ENCODE data around the gene LGI2. TPM values are rescaled to one million over a fixed set of nuclear protein-coding genes. Genes with fewer than 3 reads are reported as not detected.

The LGI2 gene
- total RNA-seq, 1 donor from 2014 or later: 20.5 TPM

GRCh38 chr4:24970635-24971034 lies 60.1 kb downstream of the LGI2 start:
- peaks cover 11% of the 10 kb centered on the region for H3K36me3 Mint-ChIP-seq (ENCODE audit: unreplicated experiment)
- no peak overlapping the region for H3K27ac Mint-ChIP-seq (ENCODE audit: unreplicated experiment)
- H3K27me3 Mint-ChIP-seq (ENCODE audit: unreplicated experiment): no peaks in the 10 kb centered on the region
- DNase-seq: no peak
- no peak for TF ChIP-seq CTCF (IDR thresholded peaks at IDR 0.05; ENCODE audit: partially characterized antibody, unreplicated experiment)
- peaks cover 6% of the 10 kb centered on the region for H3K9me3 Mint-ChIP-seq (ENCODE audit: unreplicated experiment)
- no peak overlapping the region for H3K4me3 Mint-ChIP-seq (ENCODE audit: unreplicated experiment)
- peaks cover 2% of the 10 kb centered on the region for H3K4me1 Mint-ChIP-seq (ENCODE audit: low read depth, unreplicated experiment)

DNA sequence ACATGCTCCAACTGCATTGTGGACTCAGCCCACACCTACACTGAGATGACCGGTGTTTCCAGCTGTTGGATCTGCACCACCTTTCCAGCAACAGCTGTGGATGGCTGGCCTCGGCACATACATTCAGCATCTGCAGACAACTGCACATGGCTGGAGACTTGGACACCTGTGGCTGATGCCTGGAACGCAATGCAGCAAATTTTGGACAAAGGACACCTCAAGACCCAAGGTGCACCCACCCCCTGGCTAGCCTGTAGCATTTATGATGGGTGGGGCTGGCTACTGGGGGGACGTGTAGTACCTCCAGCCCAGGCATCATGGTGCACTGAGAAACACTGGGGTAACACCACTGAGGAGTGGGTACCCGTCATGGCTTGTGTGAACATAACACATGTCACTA lies 60.6 kb downstream of the LGI2 start:
- no peaks in the 10 kb centered on the region for H3K27me3 Mint-ChIP-seq (ENCODE audit: unreplicated experiment)
- peaks cover 8% of the 10 kb centered on the region for H3K9me3 Mint-ChIP-seq (ENCODE audit: unreplicated experiment)
- TF ChIP-seq CTCF (IDR thresholded peaks at IDR 0.05; ENCODE audit: partially characterized antibody, unreplicated experiment): no peak
- no peak for DNase-seq
- H3K27ac Mint-ChIP-seq (ENCODE audit: unreplicated experiment): no peak overlapping the region
- H3K4me3 Mint-ChIP-seq (ENCODE audit: unreplicated experiment): no peak overlapping the region
- peaks cover 2% of the 10 kb centered on the region for H3K4me1 Mint-ChIP-seq (ENCODE audit: low read depth, unreplicated experiment)
- H3K36me3 Mint-ChIP-seq (ENCODE audit: unreplicated experiment): peaks cover 11% of the 10 kb centered on the region

- Mint-ChIP-seq H3K4me3 (ENCODE audit: unreplicated experiment) (no peak overlapping the region), H3K4me1 (ENCODE audit: low read depth, unreplicated experiment) (peaks cover 2% of the 10 kb centered on the region), H3K9me3 (ENCODE audit: unreplicated experiment) (peaks cover 8% of the 10 kb centered on the region), H3K36me3 (ENCODE audit: unreplicated experiment) (peaks cover 12% of the 10 kb centered on the region), H3K27me3 (ENCODE audit: unreplicated experiment) (no peaks in the 10 kb centered on the region), H3K27ac (ENCODE audit: unreplicated experiment) (no peak overlapping the region)
- no peak for TF ChIP-seq CTCF (IDR thresholded peaks at IDR 0.05; ENCODE audit: partially characterized antibody, unreplicated experiment)
- DNase-seq: no peak
These were observed 61.3 kb downstream of the LGI2 start for GRCh38 chr4:24969486-24969885.

- TF ChIP-seq CTCF (IDR thresholded peaks at IDR 0.05; ENCODE audit: partially characterized antibody, unreplicated experiment): no peak
- Mint-ChIP-seq H3K27me3 (ENCODE audit: unreplicated experiment) (no peaks in the 10 kb centered on the region), H3K9me3 (ENCODE audit: unreplicated experiment) (peaks cover 8% of the 10 kb centered on the region), H3K27ac (ENCODE audit: unreplicated experiment) (no peak overlapping the region), H3K4me3 (ENCODE audit: unreplicated experiment) (no peak overlapping the region), H3K4me1 (ENCODE audit: low read depth, unreplicated experiment) (no peaks in the 10 kb centered on the region), H3K36me3 (ENCODE audit: unreplicated experiment) (peaks cover 15% of the 10 kb centered on the region)
- no peak for DNase-seq
These were observed 61.8 kb downstream of the LGI2 start for GRCh38 chr4:24968992-24969391.

DNA sequence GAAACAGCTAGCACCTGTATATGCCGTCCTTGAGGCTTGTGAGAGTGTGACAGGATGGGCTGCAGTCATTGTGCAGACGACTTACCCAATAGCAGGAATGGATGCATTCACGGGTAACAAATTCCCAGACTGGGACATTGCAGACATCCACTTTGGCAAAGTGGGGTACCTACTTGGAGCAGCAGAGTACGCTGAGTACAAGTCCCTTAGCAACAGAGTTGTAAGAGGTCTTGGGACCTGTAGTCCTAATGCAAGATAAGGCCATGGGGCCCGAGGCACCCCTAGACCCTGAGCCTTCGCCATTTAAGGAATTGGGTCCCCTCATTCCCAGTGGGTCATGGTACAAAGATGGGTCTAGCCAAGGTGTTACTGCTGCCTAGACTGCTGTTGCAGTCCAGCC lies 62.5 kb downstream of the LGI2 start:
- TF ChIP-seq CTCF (IDR thresholded peaks at IDR 0.05; ENCODE audit: partially characterized antibody, unreplicated experiment): no peak
- Mint-ChIP-seq H3K9me3 (ENCODE audit: unreplicated experiment) (peaks cover 10% of the 10 kb centered on the region), H3K4me3 (ENCODE audit: unreplicated experiment) (no peak overlapping the region), H3K36me3 (ENCODE audit: unreplicated experiment) (peaks cover 15% of the 10 kb centered on the region), H3K27me3 (ENCODE audit: unreplicated experiment) (no peaks in the 10 kb centered on the region), H3K27ac (ENCODE audit: unreplicated experiment) (no peak overlapping the region), H3K4me1 (ENCODE audit: low read depth, unreplicated experiment) (no peaks in the 10 kb centered on the region)
- DNase-seq: no peak
